ENCODE measurements around the gene GBP1. TPM values are rescaled to one million over a fixed set of nuclear protein-coding genes. Genes with fewer than 3 reads are reported as not detected.
A peak's percentile ranks its signal among the peaks of the same experiment; 100 is the strongest.
"Not testable (repeated sequence)": the region's sequence is repeated elsewhere in the genome, so short reads cannot be mapped to it uniquely, and the experiment has no call there.

GBP1 gene
- total and polyA plus RNA-seq, 2 of the 4 experiments (the other 2 are of a cell fraction), result 39.3 to 118 TPM

DNA sequence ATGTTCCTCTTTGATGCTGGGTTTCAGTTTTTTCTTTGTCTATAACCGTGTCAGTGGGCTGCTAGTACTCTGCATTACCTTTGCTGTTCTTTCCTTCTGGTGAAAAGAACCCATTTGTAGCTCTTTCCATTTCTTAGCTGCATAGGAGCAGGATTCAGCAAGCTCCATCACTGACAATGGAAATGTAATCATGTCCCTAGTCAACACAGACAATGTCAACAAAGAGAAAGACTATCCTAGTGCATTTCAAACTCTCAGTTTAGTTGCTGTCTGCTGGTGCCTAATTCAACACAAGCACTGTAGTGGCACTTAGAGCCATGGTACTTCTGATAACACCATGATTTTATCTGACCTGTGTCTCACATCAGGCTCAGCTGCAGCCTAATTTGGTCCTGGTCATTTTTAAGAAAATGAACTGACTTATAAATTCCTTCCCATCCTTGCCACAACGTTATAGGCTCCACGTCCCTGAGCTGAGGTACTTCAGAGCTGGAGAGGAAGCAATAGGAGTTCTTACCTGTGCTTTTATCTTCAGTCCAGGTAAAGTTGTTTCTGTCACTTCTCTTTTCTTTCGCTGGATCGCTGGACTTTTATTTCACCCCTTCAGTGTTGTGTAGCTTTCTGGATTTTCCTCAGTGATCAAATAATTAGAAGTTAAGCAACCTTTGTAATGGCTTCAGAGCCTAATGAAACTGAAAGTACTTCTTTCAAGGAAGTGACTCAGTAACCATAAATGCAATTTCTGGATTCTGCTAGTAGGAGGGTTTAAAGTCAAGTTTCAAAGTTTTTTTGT, 42.6 kb downstream of the GBP1 start, which contains the start of gene GBP3:
Gene GBP3 (minus strand): TSS at position 700 of the 793 bp plus-strand sequence. CDS start 2,145 bp downstream, outside the sequence.
- H4K91ac ChIP-seq (ENCODE audit: insufficient read depth, low read depth, low read length), result peak within 1 kb of the TSS; percentile 98
- peak within 1 kb of the TSS; percentile 95 for H3K4me2 ChIP-seq (ENCODE audit: low read depth, low read length)
- peak within 1 kb of the TSS; percentile 88 to 100 for H4K8ac ChIP-seq (ENCODE audit: low read depth in 2 of 2, low read length in 2 of 2)
- H3K36me3 ChIP-seq (ENCODE audit: control insufficient read depth, insufficient read depth, low read length), result peaks cover 8% of the 10 kb centered on the region
- peak; percentile 21; the same call in 1 of the 2 replicates for TF ChIP-seq MXI1 (IDR thresholded peaks at IDR 0.05; ENCODE audit: borderline replicate concordance, low read depth, low read length)
- TF ChIP-seq CEBPB (IDR thresholded peaks at IDR 0.05; ENCODE audit: low read depth, low read length), result peak; percentile 90
- no peak for TF ChIP-seq ELK1 (IDR thresholded peaks at IDR 0.05; ENCODE audit: borderline replicate concordance, low read depth, low read length)
- H3K27me3 ChIP-seq (ENCODE audit: control insufficient read depth, insufficient read depth, low read length), result no peaks in the 10 kb centered on the region
- peaks cover 7% of the 10 kb centered on the region for H3K4me1 ChIP-seq (ENCODE audit: control insufficient read depth, insufficient read depth, low read length)
- dilution Hi-C loops (cut with HindIII; ENCODE audit: low sequenced_read_pairs, unreplicated experiment) (no loop called here), intact Hi-C loops (cut with micrococcal nuclease) (loop anchor here (1.0 kb wide), 1 partner anchor 43 kb away; the partner anchor contains the start of gene GBP1), in situ Hi-C loops (cut with MboI; ENCODE audit: low sequenced_read_pairs) (no loop called here)
- peak within 1 kb of the TSS; percentile 100 for H3K14ac ChIP-seq (replicated peaks; ENCODE audit: low read depth, low read length)
- peak within 1 kb of the TSS; percentile 57 for H2AK9ac ChIP-seq (replicated peaks; ENCODE audit: low read depth, low read length, poor library complexity)
- H2AFZ ChIP-seq (replicated peaks; ENCODE audit: low read length, poor library complexity), result peak within 1 kb of the TSS; percentile 97
- DNase-seq, result peak; percentile 75
- H2BK20ac ChIP-seq (ENCODE audit: low read depth, low read length), result peak within 1 kb of the TSS; percentile 100
- peak within 1 kb of the TSS; percentile 81 for H3K4me3 ChIP-seq (ENCODE audit: insufficient read depth, low read depth, low read length)
- peak within 1 kb of the TSS; percentile 98 for H3K27ac ChIP-seq (ENCODE audit: insufficient read depth, low read length)
- H3K4ac ChIP-seq (ENCODE audit: low read depth, low read length), result peak within 1 kb of the TSS; percentile 100
- H2BK15ac ChIP-seq (ENCODE audit: low read depth, low read length), result peak within 1 kb of the TSS; percentile 98
- no peaks in the 10 kb centered on the region for H3K9me3 ChIP-seq (ENCODE audit: control insufficient read depth, insufficient read depth, low read length)
- peak within 1 kb of the TSS; percentile 100 for H4K5ac ChIP-seq (ENCODE audit: low read depth, low read length)
- peak within 1 kb of the TSS; percentile 100 for H2BK120ac ChIP-seq (ENCODE audit: low read depth, low read length)
- H2BK5ac ChIP-seq (ENCODE audit: low read depth, low read length, poor library complexity, severe bottlenecking), result peak within 1 kb of the TSS; percentile 100
- H3K18ac ChIP-seq (ENCODE audit: low read depth, low read length), result peak within 1 kb of the TSS; percentile 100
- H2AK5ac ChIP-seq (ENCODE audit: low read depth, low read length), result peak within 1 kb of the TSS; percentile 60
- no peaks in the 10 kb centered on the region for H4K20me1 ChIP-seq (ENCODE audit: insufficient read depth, low read length)
- WGBS, 2 experiments (ENCODE audit: extremely low coverage in 2 of 2, insufficient read length in 1 of 2), result no CpG with 5 or more reads among the region's 5 CpGs
- H3K9me1 ChIP-seq (ENCODE audit: insufficient read depth, low read length), result peaks cover 7% of the 10 kb centered on the region
- H3K23ac ChIP-seq (ENCODE audit: low read depth, low read length), result peak within 1 kb of the TSS; percentile 100
- peaks cover 14 to 25% of the 10 kb centered on the region in 2 experiments; a peak in 3 of 4 replicates for H3K79me1 ChIP-seq (ENCODE audit: low read depth in 1 of 2, low read length in 2 of 2)
- CTCF ChIA-PET, result interaction anchor here (0.5 to 0.6 kb wide), 2 partner anchors 31 to 64 kb away, joined by 3 to 6 read pairs; no protein-coding TSS in a partner anchor
- BruUV-seq (replicated peaks), result no TSS peak
- ATAC-seq (ENCODE audit: low read depth), result peak; percentile 77
- POLR2A ChIA-PET (ENCODE audit: unreplicated experiment), result interaction anchor here (0.6 to 1.5 kb wide), 4 partner anchors 26 to 889 kb away, joined by 3 to 6 read pairs (median 4); partner anchors contain the start of gene GBP1
- H3K56ac ChIP-seq (ENCODE audit: extremely low read depth, insufficient read depth, low read length), result peak within 1 kb of the TSS; percentile 95
- peak within 1 kb of the TSS; percentile 97 for H3K9ac ChIP-seq (ENCODE audit: low read depth, low read length)

- H3K56ac ChIP-seq (ENCODE audit: extremely low read depth, insufficient read depth, low read length); in situ Hi-C loops (cut with MboI; ENCODE audit: low sequenced_read_pairs); H3K4me3 ChIP-seq (ENCODE audit: insufficient read depth, low read depth, low read length); H3K14ac ChIP-seq (replicated peaks; ENCODE audit: low read depth, low read length); H2AFZ ChIP-seq (replicated peaks; ENCODE audit: low read length, poor library complexity); BruUV-seq (replicated peaks); H2BK15ac ChIP-seq (ENCODE audit: low read depth, low read length); H3K4ac ChIP-seq (ENCODE audit: low read depth, low read length); H2AK5ac ChIP-seq (ENCODE audit: low read depth, low read length); H3K9me1 ChIP-seq (ENCODE audit: insufficient read depth, low read length); H3K9me3 ChIP-seq (ENCODE audit: control insufficient read depth, insufficient read depth, low read length); H2AK9ac ChIP-seq (replicated peaks; ENCODE audit: low read depth, low read length, poor library complexity); H3K23ac ChIP-seq (ENCODE audit: low read depth, low read length); DNase-seq; H3K4me1 ChIP-seq (ENCODE audit: control insufficient read depth, insufficient read depth, low read length); H4K91ac ChIP-seq (ENCODE audit: insufficient read depth, low read depth, low read length); H3K27me3 ChIP-seq (ENCODE audit: control insufficient read depth, insufficient read depth, low read length); H3K27ac ChIP-seq (ENCODE audit: insufficient read depth, low read length); H2BK5ac ChIP-seq (ENCODE audit: low read depth, low read length, poor library complexity, severe bottlenecking); H3K4me2 ChIP-seq (ENCODE audit: low read depth, low read length); dilution Hi-C loops (cut with HindIII; ENCODE audit: low sequenced_read_pairs, unreplicated experiment); H4K5ac ChIP-seq (ENCODE audit: low read depth, low read length); ATAC-seq (ENCODE audit: low read depth); H3K18ac ChIP-seq (ENCODE audit: low read depth, low read length); H4K20me1 ChIP-seq (ENCODE audit: insufficient read depth, low read length); POLR2A ChIA-PET (ENCODE audit: unreplicated experiment); H4K8ac ChIP-seq (ENCODE audit: low read depth in 2 of 2, low read length in 2 of 2); intact Hi-C loops (cut with micrococcal nuclease); CTCF ChIA-PET; H3K9ac ChIP-seq (ENCODE audit: low read depth, low read length); H2BK20ac ChIP-seq (ENCODE audit: low read depth, low read length); H2BK120ac ChIP-seq (ENCODE audit: low read depth, low read length): not testable (repeated sequence)
- H3K36me3 ChIP-seq (ENCODE audit: control insufficient read depth, insufficient read depth, low read length), result peaks cover 28% of the 10 kb centered on the region
- H3K79me1 ChIP-seq (ENCODE audit: low read depth in 1 of 2, low read length in 2 of 2), result peaks cover 14 to 29% of the 10 kb centered on the region in 2 experiments; a peak in 3 of 4 replicates
- no CpG with 5 or more reads among the region's 3 CpGs for WGBS, 2 experiments (ENCODE audit: extremely low coverage in 2 of 2, insufficient read length in 1 of 2)
These were observed 46.7 kb downstream of the GBP1 start for GRCh38 chr1:89018318-89018717.

Data from IMR-90 (cell line).